GM23338 (cell line): ENCODE data around the gene MYO1D. TPM values are rescaled to one million over a fixed set of nuclear protein-coding genes. Genes with fewer than 3 reads are reported as not detected.

Experiments used
- ATAC-seq: fragments of 200-7000 bp; cut with Tn5 transposase; 3 replicates; pipeline ENCODE4 v1.9.1; 2020
- DNase-seq: peaks from one replicate; pipeline ENCODE4 v3.0.0-alpha.2; 2015; ENCODE audit warnings: low spot score
- H2AFZ ChIP-seq: fragments of 200-600 bp; sonication (generic); 2 replicates; pipeline ENCODE4 v1.8.0; 2016; ENCODE audit warnings: antibody characterized with exemption, mild to moderate bottlenecking, moderate library complexity
- H3F3A ChIP-seq: fragments of 200-600 bp; sonication (generic); replicated peaks from 2 replicates; pipeline ENCODE4 v1.8.0; 2017; ENCODE audit warnings: antibody characterized with exemption, mixed run types, low read depth
- H3K27ac ChIP-seq: fragments of 200-600 bp; sonication (generic); 2 replicates; pipeline ENCODE4 v1.6.1; 2016; ENCODE audit warnings: low read depth
- H3K27me3 ChIP-seq: fragments of 200-600 bp; sonication (generic); 2 replicates; pipeline ENCODE4 v1.8.0; 2016; ENCODE audit warnings: mild to moderate bottlenecking, mixed run types, moderate library complexity; ENCODE audit not compliant: insufficient read depth
- H3K36me3 ChIP-seq: fragments of 200-600 bp; sonication (generic); 2 replicates; pipeline ENCODE4 v1.8.0; 2016; ENCODE audit warnings: mild to moderate bottlenecking; ENCODE audit not compliant: insufficient read depth
- H3K4me1 ChIP-seq: fragments of 200-600 bp; sonication (generic); 2 replicates; pipeline ENCODE4 v1.8.0; 2016; ENCODE audit warnings: mild to moderate bottlenecking, moderate library complexity; ENCODE audit not compliant: insufficient read depth
- H3K4me2 ChIP-seq: fragments of 200-600 bp; sonication (generic); 2 replicates; pipeline ENCODE4 v1.7.1; 2017; ENCODE audit warnings: mixed run types
- H3K4me3 ChIP-seq: fragments of 200-600 bp; sonication (generic); 2 replicates; pipeline ENCODE4 v1.6.1; 2016; ENCODE audit warnings: mixed run types
- H3K79me2 ChIP-seq: fragments of 200-600 bp; sonication (generic); replicated peaks from 2 replicates; pipeline ENCODE4 v1.8.0; 2017; ENCODE audit warnings: mild to moderate bottlenecking; ENCODE audit not compliant: insufficient read depth
- H3K9me2 ChIP-seq: fragments of 200-600 bp; sonication (generic); 2 replicates; pipeline ENCODE4 v1.8.0; 2017; ENCODE audit not compliant: insufficient read depth
- H4K20me1 ChIP-seq: fragments of 200-600 bp; sonication (generic); replicated peaks from 2 replicates; pipeline ENCODE4 v1.8.0; 2017; ENCODE audit warnings: mild to moderate bottlenecking; ENCODE audit not compliant: insufficient read depth
- H3K27ac Mint-ChIP-seq: 2 replicates; pipeline ENCODE4 v1.8.0; 2020; ENCODE audit warnings: inconsistent platforms, mild to moderate bottlenecking, moderate library complexity, mixed read lengths
- H3K27me3 Mint-ChIP-seq: 3 replicates; pipeline ENCODE4 v1.8.0; 2022; ENCODE audit warnings: low read depth, mild to moderate bottlenecking, moderate library complexity, mixed read lengths, inconsistent platforms; ENCODE audit not compliant: insufficient read depth, poor library complexity
- H3K36me3 Mint-ChIP-seq: 3 replicates; pipeline ENCODE4 v1.8.0; 2021; ENCODE audit warnings: low read depth, mild to moderate bottlenecking, inconsistent platforms, moderate library complexity, mixed read lengths
- H3K4me1 Mint-ChIP-seq: 3 replicates; pipeline ENCODE4 v1.8.0; 2020; ENCODE audit warnings: mild to moderate bottlenecking, inconsistent platforms, mixed read lengths
- H3K4me3 Mint-ChIP-seq: 3 replicates; pipeline ENCODE4 v1.8.0; 2021; ENCODE audit warnings: moderate library complexity, mild to moderate bottlenecking, inconsistent platforms, mixed read lengths
- H3K9me3 Mint-ChIP-seq: 3 replicates; pipeline ENCODE4 v1.8.0; 2020; ENCODE audit warnings: moderate library complexity, mild to moderate bottlenecking, inconsistent platforms, mixed read lengths
- CREB1 ChIP-seq: fragments of 250-450 bp; sonication (Bioruptor Pico); IDR thresholded peaks from 2 replicates; pipeline ENCODE4 v1.5.0; 2020; ENCODE audit warnings: low read depth, mild to moderate bottlenecking, moderate library complexity
- EZH2phosphoT487 ChIP-seq: fragments of 200-600 bp; sonication (generic); IDR thresholded peaks from one replicate; pipeline ENCODE4 v1.8.1; 2018; ENCODE audit warnings: antibody characterized with exemption; ENCODE audit not compliant: unreplicated experiment
- POLR2AphosphoS5 ChIP-seq: IDR thresholded peaks from 2 replicates; pipeline ENCODE4 v1.6.1; 2016; ENCODE audit warnings: antibody characterized with exemption, low read depth
- ZNF114 ChIP-seq: fragments of 250-450 bp; sonication (Bioruptor Pico); IDR thresholded peaks from 2 replicates; pipeline ENCODE4 v1.5.0; 2020; ENCODE audit warnings: mild to moderate bottlenecking, moderate library complexity
- ZNF331 ChIP-seq: fragments of 250-450 bp; sonication (Bioruptor Pico); IDR thresholded peaks from 2 replicates; pipeline ENCODE4 v1.5.0; 2020; ENCODE audit warnings: low read depth, mild to moderate bottlenecking, moderate library complexity
- polyA plus RNA-seq: library from polyadenylated mRNA; unstranded; fragments of >200 nt; fragmentation: Nextera tagmentation; extraction: Ambion mirVana; gene quantifications from 2 replicates; pipeline ENCODE4 v1.2.1, GENCODE V29; 2016
- total RNA-seq: library from RNA; depleted of rRNA; stranded (reverse); fragments of >200 nt; shearing (Covaris generic); gene quantifications from 2 replicates; pipeline ENCODE4 v1.2.3, GENCODE V29; 2014
- TF ChIP-seq, protein P1 (sequence below): fragments of 250-450 bp; sonication (Bioruptor Pico); IDR thresholded peaks from 2 replicates; pipeline ENCODE4 v1.5.0; 2020; ENCODE audit warnings: mild to moderate bottlenecking, moderate library complexity
- TF ChIP-seq, protein P2 (sequence below), 2 experiments: fragments of 200-600 bp in 1 of 2; sonication (generic) in 1 of 2; conservative IDR thresholded peaks; 2 replicates each; pipeline versions ENCODE4 v1.5.1 to v1.6.1; 2016 to 2017; ENCODE audit warnings: antibody characterized with exemption in 2 of 2, low read depth in 2 of 2, mild to moderate bottlenecking in 2 of 2, moderate library complexity in 1 of 2

The MYO1D gene
- total and polyA plus RNA-seq, 2 experiments from 2014 or later = 8.6 to 28.6 TPM

GRCh38 chr17:32488177-32488542, 388.8 kb downstream of the MYO1D start:
- H3K4me1 ChIP-seq = peaks cover 41% of the 10 kb centered on the region
- DNase-seq (no peak), ATAC-seq (no peak)
- H3K4me2 ChIP-seq = peak overlapping the region; percentile 97
- H3F3A ChIP-seq = peaks cover 18% of the 10 kb centered on the region
- no peak overlapping the region for H2AFZ ChIP-seq
- Mint-ChIP-seq H3K36me3 (peaks cover 34% of the 10 kb centered on the region), H3K4me1 (peaks cover 68% of the 10 kb centered on the region), H3K9me3 (peaks cover 3% of the 10 kb centered on the region; the same call in 1 of the 3 replicates), H3K27me3 (peaks cover 29% of the 10 kb centered on the region), H3K4me3 (peak overlapping the region; percentile 89), H3K27ac (no peak overlapping the region)
- no peaks in the 10 kb centered on the region for H3K9me2 ChIP-seq
- peaks cover 17% of the 10 kb centered on the region for H4K20me1 ChIP-seq
- TF ChIP-seq ZNF114 (CRISPR knock-in tag) (no peak), EZH2phosphoT487 (no peak), CREB1 (CRISPR knock-in tag) (no peak), ZNF331 (CRISPR knock-in tag) (no peak), POLR2AphosphoS5 (no peak)
- TF ChIP-seq, protein P1, sequence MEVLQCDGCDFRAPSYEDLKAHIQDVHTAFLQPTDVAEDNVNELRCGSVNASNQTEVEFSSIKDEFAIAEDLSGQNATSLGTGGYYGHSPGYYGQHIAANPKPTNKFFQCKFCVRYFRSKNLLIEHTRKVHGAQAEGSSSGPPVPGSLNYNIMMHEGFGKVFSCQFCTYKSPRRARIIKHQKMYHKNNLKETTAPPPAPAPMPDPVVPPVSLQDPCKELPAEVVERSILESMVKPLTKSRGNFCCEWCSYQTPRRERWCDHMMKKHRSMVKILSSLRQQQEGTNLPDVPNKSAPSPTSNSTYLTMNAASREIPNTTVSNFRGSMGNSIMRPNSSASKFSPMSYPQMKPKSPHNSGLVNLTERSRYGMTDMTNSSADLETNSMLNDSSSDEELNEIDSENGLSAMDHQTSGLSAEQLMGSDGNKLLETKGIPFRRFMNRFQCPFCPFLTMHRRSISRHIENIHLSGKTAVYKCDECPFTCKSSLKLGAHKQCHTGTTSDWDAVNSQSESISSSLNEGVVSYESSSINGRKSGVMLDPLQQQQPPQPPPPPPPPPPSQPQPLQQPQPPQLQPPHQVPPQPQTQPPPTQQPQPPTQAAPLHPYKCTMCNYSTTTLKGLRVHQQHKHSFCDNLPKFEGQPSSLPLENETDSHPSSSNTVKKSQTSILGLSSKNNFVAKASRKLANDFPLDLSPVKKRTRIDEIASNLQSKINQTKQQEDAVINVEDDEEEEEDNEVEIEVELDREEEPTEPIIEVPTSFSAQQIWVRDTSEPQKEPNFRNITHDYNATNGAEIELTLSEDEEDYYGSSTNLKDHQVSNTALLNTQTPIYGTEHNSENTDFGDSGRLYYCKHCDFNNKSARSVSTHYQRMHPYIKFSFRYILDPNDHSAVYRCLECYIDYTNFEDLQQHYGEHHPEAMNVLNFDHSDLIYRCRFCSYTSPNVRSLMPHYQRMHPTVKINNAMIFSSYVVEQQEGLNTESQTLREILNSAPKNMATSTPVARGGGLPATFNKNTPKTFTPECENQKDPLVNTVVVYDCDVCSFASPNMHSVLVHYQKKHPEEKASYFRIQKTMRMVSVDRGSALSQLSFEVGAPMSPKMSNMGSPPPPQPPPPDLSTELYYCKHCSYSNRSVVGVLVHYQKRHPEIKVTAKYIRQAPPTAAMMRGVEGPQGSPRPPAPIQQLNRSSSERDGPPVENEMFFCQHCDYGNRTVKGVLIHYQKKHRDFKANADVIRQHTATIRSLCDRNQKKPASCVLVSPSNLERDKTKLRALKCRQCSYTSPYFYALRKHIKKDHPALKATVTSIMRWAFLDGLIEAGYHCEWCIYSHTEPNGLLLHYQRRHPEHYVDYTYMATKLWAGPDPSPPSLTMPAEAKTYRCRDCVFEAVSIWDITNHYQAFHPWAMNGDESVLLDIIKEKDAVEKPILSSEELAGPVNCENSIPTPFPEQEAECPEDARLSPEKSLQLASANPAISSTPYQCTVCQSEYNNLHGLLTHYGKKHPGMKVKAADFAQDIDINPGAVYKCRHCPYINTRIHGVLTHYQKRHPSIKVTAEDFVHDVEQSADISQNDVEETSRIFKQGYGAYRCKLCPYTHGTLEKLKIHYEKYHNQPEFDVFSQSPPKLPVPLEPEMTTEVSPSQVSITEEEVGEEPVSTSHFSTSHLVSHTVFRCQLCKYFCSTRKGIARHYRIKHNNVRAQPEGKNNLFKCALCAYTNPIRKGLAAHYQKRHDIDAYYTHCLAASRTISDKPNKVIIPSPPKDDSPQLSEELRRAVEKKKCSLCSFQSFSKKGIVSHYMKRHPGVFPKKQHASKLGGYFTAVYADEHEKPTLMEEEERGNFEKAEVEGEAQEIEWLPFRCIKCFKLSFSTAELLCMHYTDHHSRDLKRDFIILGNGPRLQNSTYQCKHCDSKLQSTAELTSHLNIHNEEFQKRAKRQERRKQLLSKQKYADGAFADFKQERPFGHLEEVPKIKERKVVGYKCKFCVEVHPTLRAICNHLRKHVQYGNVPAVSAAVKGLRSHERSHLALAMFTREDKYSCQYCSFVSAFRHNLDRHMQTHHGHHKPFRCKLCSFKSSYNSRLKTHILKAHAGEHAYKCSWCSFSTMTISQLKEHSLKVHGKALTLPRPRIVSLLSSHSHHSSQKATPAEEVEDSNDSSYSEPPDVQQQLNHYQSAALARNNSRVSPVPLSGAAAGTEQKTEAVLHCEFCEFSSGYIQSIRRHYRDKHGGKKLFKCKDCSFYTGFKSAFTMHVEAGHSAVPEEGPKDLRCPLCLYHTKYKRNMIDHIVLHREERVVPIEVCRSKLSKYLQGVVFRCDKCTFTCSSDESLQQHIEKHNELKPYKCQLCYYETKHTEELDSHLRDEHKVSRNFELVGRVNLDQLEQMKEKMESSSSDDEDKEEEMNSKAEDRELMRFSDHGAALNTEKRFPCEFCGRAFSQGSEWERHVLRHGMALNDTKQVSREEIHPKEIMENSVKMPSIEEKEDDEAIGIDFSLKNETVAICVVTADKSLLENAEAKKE (CRISPR knock-in tag) = no peak
- TF ChIP-seq, protein P2, sequence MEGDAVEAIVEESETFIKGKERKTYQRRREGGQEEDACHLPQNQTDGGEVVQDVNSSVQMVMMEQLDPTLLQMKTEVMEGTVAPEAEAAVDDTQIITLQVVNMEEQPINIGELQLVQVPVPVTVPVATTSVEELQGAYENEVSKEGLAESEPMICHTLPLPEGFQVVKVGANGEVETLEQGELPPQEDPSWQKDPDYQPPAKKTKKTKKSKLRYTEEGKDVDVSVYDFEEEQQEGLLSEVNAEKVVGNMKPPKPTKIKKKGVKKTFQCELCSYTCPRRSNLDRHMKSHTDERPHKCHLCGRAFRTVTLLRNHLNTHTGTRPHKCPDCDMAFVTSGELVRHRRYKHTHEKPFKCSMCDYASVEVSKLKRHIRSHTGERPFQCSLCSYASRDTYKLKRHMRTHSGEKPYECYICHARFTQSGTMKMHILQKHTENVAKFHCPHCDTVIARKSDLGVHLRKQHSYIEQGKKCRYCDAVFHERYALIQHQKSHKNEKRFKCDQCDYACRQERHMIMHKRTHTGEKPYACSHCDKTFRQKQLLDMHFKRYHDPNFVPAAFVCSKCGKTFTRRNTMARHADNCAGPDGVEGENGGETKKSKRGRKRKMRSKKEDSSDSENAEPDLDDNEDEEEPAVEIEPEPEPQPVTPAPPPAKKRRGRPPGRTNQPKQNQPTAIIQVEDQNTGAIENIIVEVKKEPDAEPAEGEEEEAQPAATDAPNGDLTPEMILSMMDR (conservative IDR thresholded peaks at IDR 0.05; ENCODE audit: low read depth in 2 of 2) = no peak
- H3K79me2 ChIP-seq = peaks cover 27% of the 10 kb centered on the region
- H3K36me3 ChIP-seq = no peaks in the 10 kb centered on the region; the same call in 1 of the 2 replicates
- no peaks in the 10 kb centered on the region for H3K27me3 ChIP-seq
- peak overlapping the region; percentile 89 for H3K4me3 ChIP-seq
- no peak overlapping the region for H3K27ac ChIP-seq
